Tibial artery (tissue), 4 donors: ENCODE measurements around the gene SPRR2G.

Experiments used
- DNase-seq, 2 donors: peaks; one replicate each; pipeline ENCODE4 v3.0.0-alpha.2; 2019
- H3K27ac ChIP-seq, 2 donors: fragments of 200-600 bp; sonication (generic) in 1 of 2; 1 replicate in 1 of 2; 2 replicates in 1 of 2; pipeline ENCODE4 v1.5.1; 2018 to 2019; ENCODE audit warnings: mild to moderate bottlenecking in 1 of 2
- H3K27me3 ChIP-seq, 2 donors: fragments of 200-600 bp; sonication (generic) in 1 of 2; one replicate each; pipeline versions ENCODE4 v1.5.1 to v1.6.0; 2016 to 2019
- H3K36me3 ChIP-seq, 3 donors: fragments of 200-600 bp; sonication (generic) in 2 of 3; one replicate each; pipeline ENCODE4 v1.5.1; 2016 to 2019; ENCODE audit warnings: mild to moderate bottlenecking in 2 of 3
- H3K4me1 ChIP-seq, 4 donors: fragments of 200-600 bp; sonication (generic) in 2 of 4; 1 replicate in 3 of 4; 2 replicates in 1 of 4; pipeline ENCODE4 v1.5.1; 2016 to 2019
- H3K4me3 ChIP-seq, 2 donors: fragments of 200-600 bp; sonication (generic) in 1 of 2; 1 replicate in 1 of 2; 2 replicates in 1 of 2; pipeline ENCODE4 v1.5.1; 2018 to 2019; ENCODE audit warnings: mild to moderate bottlenecking in 2 of 2
- H3K9me3 ChIP-seq, 3 donors: fragments of 200-600 bp; sonication (generic) in 1 of 3; one replicate each; pipeline ENCODE4 v1.5.1; 2016 to 2019
- intact Hi-C: fragments of 100-400 bp; cut with DNase I; formaldehyde crosslinking; loops from one replicate; pipeline ENCODE4 v1.15.0; 2023; ENCODE audit warnings: low total_unique reads
- TF ChIP-seq, protein P1 (sequence below), 2 experiments: fragments of 200-600 bp in 1 of 2; fragments of 450-650 bp in 1 of 2; IDR thresholded peaks; one replicate each; pipeline ENCODE4 v1.5.1; 2017 to 2019; ENCODE audit warnings: antibody characterized with exemption in 2 of 2, mild to moderate bottlenecking in 1 of 2, moderate library complexity in 1 of 2

The SPRR2G gene

DNA sequence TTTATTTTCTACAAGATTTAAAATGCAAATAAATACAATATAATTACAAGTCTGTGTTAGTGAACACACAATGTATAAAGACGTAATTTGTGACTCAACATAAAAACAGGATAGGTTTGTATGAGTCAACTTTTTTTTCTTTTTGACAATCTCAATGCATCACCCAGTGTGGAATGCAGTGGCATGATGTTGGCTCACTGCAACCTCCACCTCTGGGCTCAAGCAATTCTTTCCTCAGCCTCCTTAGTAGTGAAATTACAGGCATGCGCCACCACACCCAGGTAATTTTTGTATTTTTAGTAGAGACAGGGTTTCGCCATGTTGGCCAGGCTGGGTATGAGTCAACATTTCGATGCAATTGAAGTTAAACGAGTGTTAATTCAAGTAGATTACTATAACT is 50.4 kb downstream of the SPRR2G start:
- DNase-seq, result no peak
- H3K27ac ChIP-seq, result no peak overlapping the region
- H3K27me3 ChIP-seq, result no peaks in the 10 kb centered on the region
- H3K4me3 ChIP-seq, result no peak overlapping the region
- H3K9me3 ChIP-seq, result peaks cover 0 to 4% (median 0%) of the 10 kb centered on the region in 3 donors
- H3K36me3 ChIP-seq, result no peaks in the 10 kb centered on the region
- H3K4me1 ChIP-seq, result no peaks in the 10 kb centered on the region
- TF ChIP-seq, protein P1, sequence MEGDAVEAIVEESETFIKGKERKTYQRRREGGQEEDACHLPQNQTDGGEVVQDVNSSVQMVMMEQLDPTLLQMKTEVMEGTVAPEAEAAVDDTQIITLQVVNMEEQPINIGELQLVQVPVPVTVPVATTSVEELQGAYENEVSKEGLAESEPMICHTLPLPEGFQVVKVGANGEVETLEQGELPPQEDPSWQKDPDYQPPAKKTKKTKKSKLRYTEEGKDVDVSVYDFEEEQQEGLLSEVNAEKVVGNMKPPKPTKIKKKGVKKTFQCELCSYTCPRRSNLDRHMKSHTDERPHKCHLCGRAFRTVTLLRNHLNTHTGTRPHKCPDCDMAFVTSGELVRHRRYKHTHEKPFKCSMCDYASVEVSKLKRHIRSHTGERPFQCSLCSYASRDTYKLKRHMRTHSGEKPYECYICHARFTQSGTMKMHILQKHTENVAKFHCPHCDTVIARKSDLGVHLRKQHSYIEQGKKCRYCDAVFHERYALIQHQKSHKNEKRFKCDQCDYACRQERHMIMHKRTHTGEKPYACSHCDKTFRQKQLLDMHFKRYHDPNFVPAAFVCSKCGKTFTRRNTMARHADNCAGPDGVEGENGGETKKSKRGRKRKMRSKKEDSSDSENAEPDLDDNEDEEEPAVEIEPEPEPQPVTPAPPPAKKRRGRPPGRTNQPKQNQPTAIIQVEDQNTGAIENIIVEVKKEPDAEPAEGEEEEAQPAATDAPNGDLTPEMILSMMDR (IDR thresholded peaks at IDR 0.05), result no peak
- intact Hi-C loops, result no loop called here
